Suprapubic skin (tissue), 4 donors: ENCODE results near the gene SPATA33. TPM values are rescaled to one million over a fixed set of nuclear protein-coding genes. Genes with fewer than 3 reads are reported as not detected.

ENCODE experiments used
- DNase-seq, 2 donors: peaks; one replicate each; pipeline ENCODE4 v3.0.0-alpha.2; 2019; ENCODE audit warnings: low spot score in 2 of 2
- H3K27ac ChIP-seq: fragments of 200-600 bp; sonication (generic); one replicate; pipeline ENCODE4 v1.5.1; 2019
- H3K27me3 ChIP-seq: fragments of 200-600 bp; sonication (generic); one replicate; pipeline ENCODE4 v1.5.1; 2019
- H3K36me3 ChIP-seq: fragments of 200-600 bp; sonication (generic); one replicate; pipeline ENCODE4 v1.5.1; 2019
- H3K4me1 ChIP-seq: fragments of 200-600 bp; sonication (generic); one replicate; pipeline ENCODE4 v1.5.1; 2019
- H3K4me3 ChIP-seq: fragments of 200-600 bp; sonication (generic); one replicate; pipeline ENCODE4 v1.5.1; 2019; ENCODE audit warnings: mild to moderate bottlenecking
- H3K9me3 ChIP-seq: fragments of 200-600 bp; sonication (generic); one replicate; pipeline ENCODE4 v1.5.1; 2019
- CTCF ChIP-seq, 2 donors: fragments of 200-600 bp in 1 of 2; fragments of 450-650 bp in 1 of 2; sonication (generic) in 1 of 2; IDR thresholded peaks; one replicate each; pipeline ENCODE4 v1.5.1; 2016 to 2019; ENCODE audit warnings: antibody characterized with exemption in 2 of 2, mild to moderate bottlenecking in 1 of 2, moderate library complexity in 1 of 2
- EP300 ChIP-seq: sonication (generic); formaldehyde crosslinking; IDR thresholded peaks from one replicate; pipeline ENCODE4 v1.6.1; 2017; ENCODE audit warnings: antibody characterized with exemption
- POLR2A ChIP-seq, 2 donors: fragments of 450-650 bp; IDR thresholded peaks; one replicate each; pipeline ENCODE4 v1.6.1; 2017; ENCODE audit warnings: antibody characterized with exemption in 2 of 2, mild to moderate bottlenecking in 2 of 2, moderate library complexity in 2 of 2
- POLR2AphosphoS5 ChIP-seq, 3 donors: sonication (generic); formaldehyde crosslinking; IDR thresholded peaks; one replicate each; pipeline ENCODE4 v1.6.1; 2017; ENCODE audit warnings: antibody characterized with exemption in 3 of 3
- WGBS: methylation state at CpG from one replicate; pipeline ENCODE4 v1.1.5; 2018; 5-methylcytosine and 5-hydroxymethylcytosine counted together
- total RNA-seq, 4 donors: library from RNA; depleted of rRNA; stranded (reverse); fragments of >200 nt; gene quantifications; one replicate each; pipeline ENCODE4 v1.1.0, GENCODE V29; 2016

SPATA33 gene
- total RNA-seq, 4 donors from 2014 or later: 3.2 to 9.7 (median 4.4) TPM

DNA sequence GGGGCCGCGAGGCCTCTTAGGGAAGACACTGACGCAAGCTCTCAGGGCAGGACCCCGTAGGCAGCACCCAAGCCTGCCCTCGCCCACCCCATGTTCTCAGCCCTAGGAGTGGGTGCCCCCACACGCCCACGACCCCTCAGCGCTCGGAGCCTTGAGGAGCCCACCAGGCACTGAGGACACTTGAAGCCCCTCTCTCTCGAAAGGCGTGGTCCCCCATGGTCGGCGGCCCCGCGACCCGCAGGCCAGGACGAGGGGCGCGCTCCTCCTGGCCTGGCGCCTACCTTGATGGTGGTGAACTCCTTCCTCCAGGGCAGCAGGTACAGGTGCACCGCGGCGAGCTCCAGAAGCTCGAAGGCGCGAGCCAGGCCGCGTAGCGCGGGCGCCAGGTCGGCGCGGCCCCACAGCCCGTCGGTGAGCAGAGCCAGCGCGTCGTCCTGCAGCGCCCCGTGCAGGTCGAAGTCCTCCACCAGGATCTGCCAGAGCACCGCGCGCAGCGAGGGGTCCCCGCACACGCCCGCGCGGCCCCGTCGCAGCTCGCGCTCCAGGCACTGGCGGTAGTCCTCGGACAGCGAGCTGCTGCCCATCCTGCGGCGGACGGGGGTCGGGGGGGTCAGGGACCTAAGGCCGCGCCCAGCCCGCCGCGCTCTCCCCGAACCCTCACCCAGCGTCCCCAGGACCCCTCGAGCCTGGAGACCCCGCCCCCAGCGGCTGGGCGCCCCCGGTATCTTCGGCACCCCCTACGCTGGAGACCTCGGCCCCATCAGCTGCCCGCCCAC lies 43.2 kb downstream of the SPATA33 start:
- WGBS: 20% methylated on average over 2 of the region's 78 CpGs
- TF ChIP-seq CTCF (IDR thresholded peaks at IDR 0.05): peak in 1 of 2 donors; percentile 22
- TF ChIP-seq EP300: no peak
- peak in 1 of 3 donors; percentile 32 for TF ChIP-seq POLR2AphosphoS5 (IDR thresholded peaks at IDR 0.05)
- TF ChIP-seq POLR2A (IDR thresholded peaks at IDR 0.05): no peak
- Histone ChIP-seq H3K27ac (peak overlapping the region; percentile 76), H3K27me3 (no peaks in the 10 kb centered on the region), H3K4me3 (peak overlapping the region; percentile 81), H3K4me1 (peaks cover 31% of the 10 kb centered on the region), H3K9me3 (no peaks in the 10 kb centered on the region), H3K36me3 (peaks cover 17% of the 10 kb centered on the region)
- DNase-seq: peak in 1 of 2 donors; percentile 80

GRCh38 chr16:89701425-89702406 lies 44.1 kb downstream of the SPATA33 start, which contains the start of gene SPATA2L:
TSS of gene SPATA2L (minus strand) at chr16:89701705. CDS start at chr16:89701232, 473 bp downstream.
- TF ChIP-seq EP300 (no peak), POLR2A (IDR thresholded peaks at IDR 0.05) (peak; percentile 57 to 68), CTCF (IDR thresholded peaks at IDR 0.05) (no peak), POLR2AphosphoS5 (IDR thresholded peaks at IDR 0.05) (peak in 1 of 3 donors; percentile 5)
- no peaks in the 10 kb centered on the region for H3K9me3 ChIP-seq
- H3K4me1 ChIP-seq: peaks cover 31% of the 10 kb centered on the region
- peak within 1 kb of the TSS; percentile 81 for H3K4me3 ChIP-seq
- no peaks in the 10 kb centered on the region for H3K27me3 ChIP-seq
- WGBS: under 1% methylated on average over 30 of the region's 97 CpGs
- peaks cover 14% of the 10 kb centered on the region for H3K36me3 ChIP-seq
- peak within 1 kb of the TSS; percentile 76 for H3K27ac ChIP-seq
- peak; percentile 93 to 94 for DNase-seq

DNA sequence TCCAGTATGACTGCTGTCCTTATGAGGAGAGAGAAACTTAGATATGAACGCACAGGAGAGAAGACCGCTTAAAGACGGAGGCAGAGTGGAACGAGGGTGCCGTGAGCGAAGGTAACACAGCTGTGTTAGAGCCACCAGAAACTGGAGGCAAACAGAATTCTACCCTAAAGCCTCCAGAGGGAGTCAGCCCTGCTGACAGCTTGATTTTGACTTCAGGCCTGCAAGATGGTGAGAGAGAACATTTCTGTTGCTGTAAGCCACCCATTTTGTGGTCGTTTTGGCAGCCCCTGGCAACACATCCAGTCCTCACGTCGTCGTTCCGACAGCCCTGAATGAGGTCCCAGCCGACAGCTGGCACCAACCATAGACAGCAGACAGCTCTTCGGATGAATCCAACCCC lies 46.6 kb downstream of the SPATA33 start:
- WGBS: 78% methylated on average over 13 of the region's 13 CpGs
- Histone ChIP-seq H3K36me3 (no peaks in the 10 kb centered on the region), H3K27me3 (no peaks in the 10 kb centered on the region), H3K9me3 (no peaks in the 10 kb centered on the region), H3K4me1 (peaks cover 37% of the 10 kb centered on the region), H3K4me3 (no peak overlapping the region), H3K27ac (no peak overlapping the region)
- TF ChIP-seq POLR2AphosphoS5 (IDR thresholded peaks at IDR 0.05) (no peak), POLR2A (IDR thresholded peaks at IDR 0.05) (no peak), EP300 (no peak), CTCF (IDR thresholded peaks at IDR 0.05) (no peak)
- DNase-seq: no peak

DNA sequence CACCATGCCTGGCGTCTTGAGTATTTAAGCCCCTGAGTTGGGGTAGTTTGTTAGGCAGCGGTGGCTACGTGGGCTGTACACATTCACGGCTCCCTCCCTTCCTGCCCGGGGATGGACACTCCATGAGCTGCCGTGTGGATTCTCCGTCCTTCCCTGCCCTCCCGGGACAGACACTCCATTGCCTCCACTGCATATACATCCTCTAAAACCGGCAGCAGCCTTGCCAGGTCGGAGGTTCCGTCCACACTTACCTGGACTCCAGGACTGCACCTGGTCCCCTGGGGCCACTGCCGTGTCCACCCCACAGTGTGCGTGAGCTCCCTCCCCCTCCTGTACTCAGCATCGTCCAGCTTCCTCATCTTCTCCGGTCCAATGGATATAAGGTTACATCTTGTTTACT lies 47.4 kb downstream of the SPATA33 start:
- 73% methylated on average over 15 of the region's 15 CpGs for WGBS
- H3K4me3 ChIP-seq: no peak overlapping the region
- peaks cover 30% of the 10 kb centered on the region for H3K4me1 ChIP-seq
- H3K27ac ChIP-seq: no peak overlapping the region
- no peak for TF ChIP-seq EP300
- no peak for TF ChIP-seq CTCF (IDR thresholded peaks at IDR 0.05)
- TF ChIP-seq POLR2A (IDR thresholded peaks at IDR 0.05): no peak
- TF ChIP-seq POLR2AphosphoS5 (IDR thresholded peaks at IDR 0.05): no peak
- no peak for DNase-seq
- H3K27me3 ChIP-seq: no peaks in the 10 kb centered on the region
- H3K9me3 ChIP-seq: no peaks in the 10 kb centered on the region
- no peaks in the 10 kb centered on the region for H3K36me3 ChIP-seq
